Measurements from ENCODE around the gene FAM162A. TPM values are rescaled to one million over a fixed set of nuclear protein-coding genes. Genes with fewer than 3 reads are reported as not detected.
"Not testable (repeated sequence)": the region's sequence is repeated elsewhere in the genome, so short reads cannot be mapped to it uniquely, and the experiment has no call there.

FAM162A gene
- total RNA-seq, 2 experiments from 2014 or later = 32.8 to 34.6 TPM

DNA sequence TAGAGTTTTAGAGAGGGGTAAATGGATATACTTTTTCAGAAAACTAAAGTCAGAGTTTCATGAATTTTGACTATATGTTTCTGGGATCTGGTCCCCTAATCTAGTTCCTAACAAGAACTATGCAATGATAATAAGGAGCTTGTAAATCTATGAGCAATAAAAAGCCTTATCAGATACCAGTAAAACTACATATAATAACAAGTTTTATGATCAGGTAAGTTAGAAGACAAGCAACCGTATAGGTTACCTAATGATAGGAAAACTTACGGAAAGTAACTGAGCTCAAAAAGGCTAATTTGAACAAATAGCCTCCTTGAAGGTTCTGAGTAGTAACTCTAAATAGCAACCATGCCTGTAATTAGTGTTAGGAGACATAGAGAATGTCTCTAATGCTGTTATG, 22.0 kb upstream of the FAM162A start:
- no peaks in the 10 kb centered on the region for H3K4me1 Mint-ChIP-seq (ENCODE audit: low read depth)
- no peaks in the 10 kb centered on the region for H3K27me3 Mint-ChIP-seq
- Histone ChIP-seq H3K27me3 (ENCODE audit: control insufficient read depth in 1 of 2, insufficient read depth in 2 of 2, low read length in 2 of 2) (no peaks in the 10 kb centered on the region), H3K9me3 (ENCODE audit: control insufficient read depth in 1 of 2, insufficient read depth in 1 of 2, low read length in 2 of 2) (no peaks in the 10 kb centered on the region), H3K36me3 (ENCODE audit: insufficient read depth, low read length) (peaks cover 56% of the 10 kb centered on the region), H3K4me3 (ENCODE audit: low read length) (no peak overlapping the region), H3K4me1 (ENCODE audit: insufficient read depth, low read length) (no peaks in the 10 kb centered on the region), H3K27ac (ENCODE audit: low read depth in 1 of 2, low read length in 2 of 2) (no peak overlapping the region)
- no peaks in the 10 kb centered on the region for H3K9me3 Mint-ChIP-seq
- POLR2A ChIA-PET = no interaction called here
- no peak overlapping the region for H3K4me3 Mint-ChIP-seq
- CTCF ChIA-PET = interaction anchor here (0.9 kb wide), 1 partner anchor 55 kb away, joined by 3 read pairs; no protein-coding TSS in a partner anchor
- TF ChIP-seq, protein P1, sequence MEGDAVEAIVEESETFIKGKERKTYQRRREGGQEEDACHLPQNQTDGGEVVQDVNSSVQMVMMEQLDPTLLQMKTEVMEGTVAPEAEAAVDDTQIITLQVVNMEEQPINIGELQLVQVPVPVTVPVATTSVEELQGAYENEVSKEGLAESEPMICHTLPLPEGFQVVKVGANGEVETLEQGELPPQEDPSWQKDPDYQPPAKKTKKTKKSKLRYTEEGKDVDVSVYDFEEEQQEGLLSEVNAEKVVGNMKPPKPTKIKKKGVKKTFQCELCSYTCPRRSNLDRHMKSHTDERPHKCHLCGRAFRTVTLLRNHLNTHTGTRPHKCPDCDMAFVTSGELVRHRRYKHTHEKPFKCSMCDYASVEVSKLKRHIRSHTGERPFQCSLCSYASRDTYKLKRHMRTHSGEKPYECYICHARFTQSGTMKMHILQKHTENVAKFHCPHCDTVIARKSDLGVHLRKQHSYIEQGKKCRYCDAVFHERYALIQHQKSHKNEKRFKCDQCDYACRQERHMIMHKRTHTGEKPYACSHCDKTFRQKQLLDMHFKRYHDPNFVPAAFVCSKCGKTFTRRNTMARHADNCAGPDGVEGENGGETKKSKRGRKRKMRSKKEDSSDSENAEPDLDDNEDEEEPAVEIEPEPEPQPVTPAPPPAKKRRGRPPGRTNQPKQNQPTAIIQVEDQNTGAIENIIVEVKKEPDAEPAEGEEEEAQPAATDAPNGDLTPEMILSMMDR (IDR thresholded peaks at IDR 0.05) = no peak
- no peak for DNase-seq
- no peak overlapping the region for H3K27ac Mint-ChIP-seq
- intact Hi-C loops (cut with DNase I, micrococcal nuclease) = no loop called here
- no peak for ATAC-seq (ENCODE audit: poor library complexity)
- H3K36me3 Mint-ChIP-seq (ENCODE audit: low read depth) = peaks cover 73% of the 10 kb centered on the region

DNA sequence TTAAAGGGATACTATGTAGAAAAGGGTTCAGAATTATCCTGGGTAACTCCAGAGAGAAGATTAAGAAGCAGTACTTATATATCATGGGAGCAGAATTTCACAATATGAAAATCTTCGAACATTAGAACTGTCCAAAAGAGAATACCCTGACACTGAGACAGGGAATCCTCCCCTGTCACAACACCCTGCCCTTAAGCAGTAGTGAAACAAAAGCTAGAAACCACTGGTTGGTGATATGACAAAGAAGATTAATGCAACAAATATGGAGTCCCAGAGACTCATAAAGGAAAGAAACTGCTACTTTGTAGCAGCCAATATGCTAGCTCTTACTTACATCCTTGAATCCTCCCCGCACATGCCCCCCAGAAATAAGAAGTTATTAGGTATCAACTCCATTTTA, 19.5 kb upstream of the FAM162A start:
- POLR2A ChIA-PET = no interaction called here
- ATAC-seq (ENCODE audit: poor library complexity) = no peak

DNA sequence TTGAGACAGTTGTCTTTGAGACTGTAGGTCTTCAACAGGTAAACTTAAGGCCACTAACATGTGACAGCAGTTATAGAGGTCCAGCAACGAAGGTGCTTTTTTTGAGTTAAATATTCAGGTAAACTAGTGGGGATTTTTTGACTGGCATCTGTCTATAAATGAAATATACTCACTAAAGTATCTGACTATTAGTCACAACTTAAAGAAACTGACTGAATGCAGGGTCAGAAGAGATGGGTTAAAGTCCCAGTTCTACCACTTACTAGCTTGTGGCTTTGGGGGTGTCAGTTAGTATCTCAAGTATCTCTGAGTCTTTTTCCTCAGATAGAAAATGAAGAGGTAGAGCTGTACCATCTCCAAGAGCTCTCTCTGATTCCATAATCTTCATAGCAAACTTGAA, 18.9 kb upstream of the FAM162A start:
- POLR2A ChIA-PET = no interaction called here
- TF ChIP-seq, protein P1 (IDR thresholded peaks at IDR 0.05) = no peak
- no peak overlapping the region for H3K27ac ChIP-seq (ENCODE audit: low read depth in 1 of 2, low read length in 2 of 2)
- H3K27ac Mint-ChIP-seq = no peak overlapping the region
- intact Hi-C loops (cut with DNase I, micrococcal nuclease) = no loop called here
- no peaks in the 10 kb centered on the region for H3K4me1 ChIP-seq (ENCODE audit: insufficient read depth, low read length)
- H3K36me3 Mint-ChIP-seq (ENCODE audit: low read depth) = peaks cover 78% of the 10 kb centered on the region
- H3K4me1 Mint-ChIP-seq (ENCODE audit: low read depth) = no peaks in the 10 kb centered on the region
- H3K27me3 Mint-ChIP-seq = no peaks in the 10 kb centered on the region
- no peak overlapping the region for H3K4me3 Mint-ChIP-seq
- H3K27me3 ChIP-seq (ENCODE audit: control insufficient read depth in 1 of 2, insufficient read depth in 2 of 2, low read length in 2 of 2) = no peaks in the 10 kb centered on the region
- no peaks in the 10 kb centered on the region for H3K9me3 ChIP-seq (ENCODE audit: control insufficient read depth in 1 of 2, insufficient read depth in 1 of 2, low read length in 2 of 2)
- CTCF ChIA-PET = no interaction called here
- no peaks in the 10 kb centered on the region for H3K9me3 Mint-ChIP-seq
- H3K4me3 ChIP-seq (ENCODE audit: low read length) = no peak overlapping the region
- DNase-seq = no peak
- peaks cover 61% of the 10 kb centered on the region for H3K36me3 ChIP-seq (ENCODE audit: insufficient read depth, low read length)
- ATAC-seq (ENCODE audit: poor library complexity) = no peak

More for the DNA sequence above, 19.5 kb upstream of the FAM162A start:
- intact Hi-C loops (cut with DNase I, micrococcal nuclease) = no loop called here
- no peak for DNase-seq
- no peak overlapping the region for H3K27ac Mint-ChIP-seq
- H3K27me3 Mint-ChIP-seq = no peaks in the 10 kb centered on the region
- no peaks in the 10 kb centered on the region for H3K9me3 Mint-ChIP-seq
- H3K36me3 Mint-ChIP-seq (ENCODE audit: low read depth) = peaks cover 79% of the 10 kb centered on the region
- H3K4me1 ChIP-seq (ENCODE audit: insufficient read depth, low read length) = no peaks in the 10 kb centered on the region
- no peak overlapping the region for H3K27ac ChIP-seq (ENCODE audit: low read depth in 1 of 2, low read length in 2 of 2)
- TF ChIP-seq, protein P1 (IDR thresholded peaks at IDR 0.05) = no peak
- CTCF ChIA-PET = no interaction called here
- H3K9me3 ChIP-seq (ENCODE audit: control insufficient read depth in 1 of 2, insufficient read depth in 1 of 2, low read length in 2 of 2) = no peaks in the 10 kb centered on the region
- H3K4me3 ChIP-seq (ENCODE audit: low read length) = no peak overlapping the region
- H3K27me3 ChIP-seq (ENCODE audit: control insufficient read depth in 1 of 2, insufficient read depth in 2 of 2, low read length in 2 of 2) = no peaks in the 10 kb centered on the region
- no peak overlapping the region for H3K4me3 Mint-ChIP-seq
- H3K36me3 ChIP-seq (ENCODE audit: insufficient read depth, low read length) = peaks cover 59% of the 10 kb centered on the region
- no peaks in the 10 kb centered on the region for H3K4me1 Mint-ChIP-seq (ENCODE audit: low read depth)

DNA sequence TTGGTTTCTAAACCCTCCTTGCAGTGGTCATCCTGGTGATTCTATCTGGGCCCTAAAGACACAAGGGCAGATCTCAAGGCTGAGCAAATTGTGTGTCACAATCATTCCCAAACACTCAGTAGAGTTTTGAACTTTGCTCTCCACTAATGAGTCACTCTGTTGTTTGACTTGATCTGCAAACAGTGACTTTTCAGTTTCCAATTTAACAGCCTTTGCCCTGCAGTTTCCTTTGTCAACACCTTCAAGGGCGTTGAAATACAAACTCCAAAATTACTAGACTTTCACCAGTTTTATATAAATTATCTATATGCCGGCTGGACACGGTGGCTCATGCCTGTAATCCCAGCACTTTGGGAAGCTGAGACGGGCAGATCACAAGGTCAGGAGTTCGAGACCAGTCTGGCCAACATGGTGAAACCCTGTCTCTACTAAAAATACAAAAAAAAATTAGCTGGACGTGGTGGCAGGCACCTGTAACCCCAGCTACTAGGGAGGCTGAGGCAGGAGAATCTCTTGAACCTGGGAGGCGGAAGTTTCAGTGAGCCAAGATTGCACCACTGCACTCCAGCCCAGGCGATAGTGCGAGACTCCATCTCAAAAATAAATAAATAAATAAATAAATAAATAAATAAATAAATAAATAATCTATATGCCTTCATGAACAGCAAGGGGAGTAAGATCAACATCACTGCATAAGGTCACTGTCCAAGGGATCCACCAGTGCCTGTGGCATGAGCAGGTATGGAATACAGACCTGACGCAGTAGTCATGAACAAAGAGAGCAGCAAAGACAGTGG, 18.2 kb upstream of the FAM162A start:
- H3K27ac Mint-ChIP-seq; H3K4me3 ChIP-seq (ENCODE audit: low read length); DNase-seq; H3K27me3 Mint-ChIP-seq; H3K27ac ChIP-seq (ENCODE audit: low read depth in 1 of 2, low read length in 2 of 2); H3K9me3 Mint-ChIP-seq; H3K27me3 ChIP-seq (ENCODE audit: control insufficient read depth in 1 of 2, insufficient read depth in 2 of 2, low read length in 2 of 2); intact Hi-C loops (cut with DNase I, micrococcal nuclease); H3K4me1 Mint-ChIP-seq (ENCODE audit: low read depth); ATAC-seq (ENCODE audit: poor library complexity); H3K9me3 ChIP-seq (ENCODE audit: control insufficient read depth in 1 of 2, insufficient read depth in 1 of 2, low read length in 2 of 2); CTCF ChIA-PET; H3K4me1 ChIP-seq (ENCODE audit: insufficient read depth, low read length); H3K4me3 Mint-ChIP-seq; POLR2A ChIA-PET: not testable (repeated sequence)
- peaks cover 80% of the 10 kb centered on the region for H3K36me3 Mint-ChIP-seq (ENCODE audit: low read depth)
- H3K36me3 ChIP-seq (ENCODE audit: insufficient read depth, low read length) = peaks cover 64% of the 10 kb centered on the region
